Adrenal gland (tissue), 19 donors: ENCODE data around the gene SYNGAP1. TPM values are rescaled to one million over a fixed set of nuclear protein-coding genes. Genes with fewer than 3 reads are reported as not detected.
"Not testable (repeated sequence)": the region's sequence is repeated elsewhere in the genome, so short reads cannot be mapped to it uniquely, and the experiment has no call there.

ENCODE experiments used
- DNase-seq, 7 donors: peaks; one replicate each; pipeline ENCODE4 v3.0.0-alpha.2; 2019 to 2020
- H3K27ac ChIP-seq, 5 donors: fragments of 200-600 bp; sonication (generic) in 4 of 5; 1 replicate in 3 of 5; 2 replicates in 2 of 5; pipeline versions ENCODE4 v1.5.1 to v1.8.0; 2016 to 2020; ENCODE audit warnings: mild to moderate bottlenecking in 1 of 5
- H3K27me3 ChIP-seq: fragments of 200-600 bp; 2 replicates; pipeline ENCODE4 v1.8.0; 2021
- H3K36me3 ChIP-seq, 2 donors: fragments of 200-600 bp; replicated peaks in 1 of 2; 1 replicate in 1 of 2; 2 replicates in 1 of 2; pipeline versions ENCODE4 v1.5.1 to v1.8.0; 2018 to 2022
- H3K4me1 ChIP-seq, 2 donors: fragments of 200-600 bp; replicated peaks in 1 of 2; 1 replicate in 1 of 2; 2 replicates in 1 of 2; pipeline versions ENCODE4 v1.5.1 to v1.8.0; 2018 to 2021
- H3K4me3 ChIP-seq, 4 donors: fragments of 200-600 bp; sonication (generic) in 3 of 4; one replicate each; pipeline ENCODE4 v1.5.1; 2016 to 2018
- H3K9me3 ChIP-seq, 3 donors: fragments of 200-600 bp; sonication (generic) in 1 of 3; replicated peaks in 1 of 3; 1 replicate in 2 of 3; 2 replicates in 1 of 3; pipeline versions ENCODE4 v1.5.1 to v1.8.0; 2016 to 2021
- POLR2A ChIP-seq, 2 donors: fragments of 450-650 bp; IDR thresholded peaks; one replicate each; pipeline ENCODE4 v1.6.1; 2017; ENCODE audit warnings: antibody characterized with exemption in 2 of 2, mild to moderate bottlenecking in 2 of 2, moderate library complexity in 1 of 2
- WGBS, 4 donors: extraction: QIAGEN DNeasy Blood & Tissue Kit in 2 of 4; methylation state at CpG; one replicate each; pipeline versions ENCODE4 v1.1.5 to v1.1.7; 2013 to 2017; 5-methylcytosine and 5-hydroxymethylcytosine counted together
- intact Hi-C, 2 donors: fragments of 100-400 bp; cut with DNase I; formaldehyde crosslinking; loops; one replicate each; pipeline versions ENCODE4 v1.14.1 to v1.15.0; 2022 to 2023
- long read RNA-seq, 10 donors: library from polyadenylated mRNA in 3 of 10; unstranded in 2 of 10; stranded (forward) in 1 of 10; transcript quantifications; one replicate each; pipeline ENCODE4 v2.0.0 and lab custom pipeline, GENCODE V29; 2021 to 2026
- polyA plus RNA-seq, 3 donors: library from polyadenylated mRNA; stranded (reverse); fragments of 200-250 nt in 2 of 3; fragments of 350-450 nt in 1 of 3; fragmentation: Illumina TruSeq in 1 of 3; extraction: RNeasy Lipid Tissue Mini Kit (QIAGEN cat#74804) in 1 of 3; gene quantifications; one replicate each; pipeline ENCODE4 v1.2.3, GENCODE V29; 2013 to 2014
- total RNA-seq, 9 donors: library from RNA; depleted of rRNA in 4 of 9; stranded (reverse); fragments of >200 nt in 4 of 9; fragments of 120-200 nt in 1 of 9; fragmentation: NEBNext Ultra II Directional in 1 of 9; extraction: Animal tissue kit (Norgen Biotek cat#: 25700) in 1 of 9; gene quantifications; one replicate each; pipeline versions ENCODE4 v1.1.0 to v1.2.4, GENCODE V29; 2013 to 2023
- TF ChIP-seq, protein P1 (sequence below), 6 experiments: fragments of 450-650 bp in 4 of 6; fragments of 200-600 bp in 2 of 6; sonication (generic) in 1 of 6; IDR thresholded peaks; 1 replicate in 5 of 6; 2 replicates in 1 of 6; pipeline versions ENCODE4 v1.5.1 to v1.8.0; 2016 to 2021; ENCODE audit warnings: antibody characterized with exemption in 6 of 6, mild to moderate bottlenecking in 2 of 6, moderate library complexity in 1 of 6
- donor health status: healthy with polysubstance abuse.
- donor health status: Bipolar disorder and iron deficiency.
- donor health status: DM: yes; HTN: yes; CAD: no.
- donor health status: DM: no; HTN: no; CAD: no.
- donor health status: DM: no; HTN: no; CAD: no.
- donor health status: DM: yes; HTN: yes; CAD: no.

SYNGAP1 gene
- total RNA-seq (10 to 100 TPM in 4 of 9 donors, 1 to 10 TPM in 5; 2.6 to 23.9 (median 9.2) TPM), polyA plus RNA-seq (10 to 100 TPM in 1 of 3 donors, 1 to 10 TPM in 2; 5.0 to 73.5 (median 8.3) TPM)
- long read RNA-seq, donor 1 = 0 reads
- long read RNA-seq, donor 2 = 0 reads
- long read RNA-seq, donor 3 = 0 reads
- long read RNA-seq, donor 4 = 0 reads
- long read RNA-seq, donor 5, partial matches to known transcripts = 0 of 3 reads
- long read RNA-seq, donor 5, other reads (novel, unspliced or antisense) = 3 of 3 reads
- long read RNA-seq, donor 6 = 0 reads
- long read RNA-seq, donor 7 = 0 reads
- long read RNA-seq, donor 8 = 0 reads
- long read RNA-seq, donor 9 = 0 reads
- long read RNA-seq, donor 10 = 0 reads

DNA sequence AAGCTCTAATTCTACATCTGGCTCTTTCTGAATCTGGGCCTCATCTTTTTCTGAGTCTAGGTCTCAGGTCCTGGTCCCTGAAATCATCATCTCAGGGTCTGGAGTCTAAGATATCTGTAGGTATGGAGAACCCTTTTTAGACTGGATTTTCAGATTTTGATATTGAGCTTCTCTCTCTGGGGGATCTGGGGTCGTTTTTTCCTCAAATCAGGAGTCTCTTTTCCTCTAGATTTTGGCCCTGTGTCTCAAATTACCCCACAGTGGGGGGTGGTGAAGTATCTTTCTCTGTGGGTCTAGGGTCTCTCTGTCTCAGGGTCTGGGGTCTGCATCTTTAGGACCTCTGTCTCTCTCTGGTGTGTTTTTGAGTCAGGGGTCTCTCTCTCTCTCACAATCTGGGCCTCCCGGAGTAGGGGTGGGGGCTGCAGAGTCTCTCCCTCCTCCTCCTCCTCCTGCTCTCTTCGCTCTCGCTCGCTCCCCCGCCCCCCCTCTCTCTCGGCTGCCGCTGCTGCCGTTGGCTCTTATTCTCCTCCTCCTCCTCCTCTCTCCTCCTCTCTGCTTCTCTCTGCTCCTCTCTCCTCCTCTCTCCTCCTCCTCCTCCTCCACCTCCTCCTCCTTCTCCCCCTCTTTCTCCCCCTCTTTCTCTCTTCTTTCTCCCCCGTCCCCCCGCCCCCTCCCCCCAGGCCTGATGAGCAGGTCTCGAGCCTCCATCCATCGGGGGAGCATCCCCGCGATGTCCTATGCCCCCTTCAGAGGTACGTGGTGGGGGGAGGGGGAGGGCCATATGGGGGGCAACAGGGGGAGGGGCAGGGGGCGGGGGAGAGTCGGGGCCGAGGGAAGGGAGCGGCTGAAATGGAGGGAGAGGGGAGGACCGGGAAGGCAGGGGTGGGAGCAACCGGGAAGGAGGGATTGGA lies at the start of gene SYNGAP1:
Gene SYNGAP1 (plus strand): TSS at position 486 of the 911 bp plus-strand sequence. CDS start 200 bp downstream, at position 686.
- WGBS, 4 donors = 2 to 5% (median 4%) methylated on average over 19 to 22 of the region's 22 CpGs
- Histone ChIP-seq H3K9me3 (no peaks in the 10 kb centered on the region), H3K36me3 (peaks cover 0 to 16% of the 10 kb centered on the region in 2 donors), H3K4me3 (peak within 1 kb of the TSS in 1 of 4 donors; percentile 56), H3K27ac (peak within 1 kb of the TSS in 3 of 5 donors; percentile 89 to 95 (median 93)), H3K4me1 (peaks cover 29 to 48% of the 10 kb centered on the region in 2 donors), H3K27me3 (no peaks in the 10 kb centered on the region)
- peak; percentile 66 to 86 (median 74) for DNase-seq
- no peak for TF ChIP-seq POLR2A (IDR thresholded peaks at IDR 0.05)
- TF ChIP-seq, protein P1, sequence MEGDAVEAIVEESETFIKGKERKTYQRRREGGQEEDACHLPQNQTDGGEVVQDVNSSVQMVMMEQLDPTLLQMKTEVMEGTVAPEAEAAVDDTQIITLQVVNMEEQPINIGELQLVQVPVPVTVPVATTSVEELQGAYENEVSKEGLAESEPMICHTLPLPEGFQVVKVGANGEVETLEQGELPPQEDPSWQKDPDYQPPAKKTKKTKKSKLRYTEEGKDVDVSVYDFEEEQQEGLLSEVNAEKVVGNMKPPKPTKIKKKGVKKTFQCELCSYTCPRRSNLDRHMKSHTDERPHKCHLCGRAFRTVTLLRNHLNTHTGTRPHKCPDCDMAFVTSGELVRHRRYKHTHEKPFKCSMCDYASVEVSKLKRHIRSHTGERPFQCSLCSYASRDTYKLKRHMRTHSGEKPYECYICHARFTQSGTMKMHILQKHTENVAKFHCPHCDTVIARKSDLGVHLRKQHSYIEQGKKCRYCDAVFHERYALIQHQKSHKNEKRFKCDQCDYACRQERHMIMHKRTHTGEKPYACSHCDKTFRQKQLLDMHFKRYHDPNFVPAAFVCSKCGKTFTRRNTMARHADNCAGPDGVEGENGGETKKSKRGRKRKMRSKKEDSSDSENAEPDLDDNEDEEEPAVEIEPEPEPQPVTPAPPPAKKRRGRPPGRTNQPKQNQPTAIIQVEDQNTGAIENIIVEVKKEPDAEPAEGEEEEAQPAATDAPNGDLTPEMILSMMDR (IDR thresholded peaks at IDR 0.05) = no peak
- intact Hi-C loops = loop anchor here (10.0 kb wide), 2 partner anchors 155 to 1685 kb away; partner anchors contain the start of gene CLIC1 (in 1 of the 2)

DNA sequence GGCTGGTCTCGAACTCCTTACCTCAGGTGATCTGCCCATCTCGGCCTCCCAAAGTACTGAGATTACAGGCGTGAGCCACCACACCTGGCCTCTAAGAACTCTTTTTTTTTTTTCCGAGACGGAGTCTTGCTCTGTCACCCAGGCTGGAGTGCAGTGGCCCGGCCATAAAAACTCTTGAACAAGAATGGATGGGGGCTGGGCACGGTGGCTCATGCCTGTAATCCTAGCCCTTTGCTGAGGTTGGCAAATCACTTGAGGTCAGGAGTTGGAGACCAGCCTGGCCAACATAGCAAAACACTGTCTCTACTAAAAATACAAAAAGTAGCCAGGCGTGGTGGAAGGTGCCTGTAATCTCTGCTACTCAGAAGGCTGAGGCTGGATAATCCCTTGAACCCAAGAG lies 48.0 kb upstream of the SYNGAP1 start:
- peaks cover 20 to 25% of the 10 kb centered on the region in 2 donors for H3K4me1 ChIP-seq
- DNase-seq, H3K9me3 ChIP-seq, H3K4me3 ChIP-seq, intact Hi-C loops, H3K27me3 ChIP-seq, H3K27ac ChIP-seq, H3K36me3 ChIP-seq: not testable (repeated sequence)
- 83 to 95% (median 92%) methylated on average over 8 of the region's 8 CpGs for WGBS, 4 donors

DNA sequence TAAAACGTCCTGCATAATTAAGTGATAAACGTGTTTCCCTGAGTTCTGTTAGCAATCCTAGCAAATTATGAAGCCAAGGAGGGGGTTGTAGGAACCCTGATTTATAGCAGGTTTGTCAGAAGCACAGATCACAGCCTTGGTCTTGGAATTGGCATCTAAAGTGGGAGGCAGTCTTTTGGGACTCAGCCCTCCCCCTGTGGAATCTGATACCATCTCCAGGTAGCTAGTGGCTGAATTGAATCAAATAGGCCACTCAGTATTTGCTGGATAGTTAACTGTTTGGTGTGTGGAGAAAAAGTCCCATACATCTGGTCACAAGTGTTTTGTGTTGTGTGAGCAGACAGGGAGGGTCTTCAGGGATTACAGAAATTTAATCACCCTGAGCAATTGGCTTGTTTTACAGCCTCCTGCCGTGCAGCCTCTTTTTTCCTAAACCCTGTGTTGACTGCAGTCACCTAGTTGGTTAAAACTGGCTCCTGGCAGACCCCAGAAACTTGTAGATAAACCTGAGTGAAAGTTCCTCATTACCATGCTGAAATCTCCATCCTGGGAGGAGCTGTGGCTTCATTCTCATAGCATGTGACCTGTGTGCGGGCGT lies 47.2 kb upstream of the SYNGAP1 start:
- intact Hi-C loops = no loop called here
- Histone ChIP-seq H3K36me3 (no peaks in the 10 kb centered on the region), H3K9me3 (no peaks in the 10 kb centered on the region), H3K4me1 (peaks cover 20 to 25% of the 10 kb centered on the region in 2 donors), H3K27me3 (no peaks in the 10 kb centered on the region), H3K27ac (no peak overlapping the region), H3K4me3 (no peak overlapping the region)
- TF ChIP-seq POLR2A (IDR thresholded peaks at IDR 0.05) = no peak
- TF ChIP-seq, protein P1 (IDR thresholded peaks at IDR 0.05) = no peak
- WGBS, 4 donors = 51 to 69% (median 54%) methylated on average over 5 of the region's 5 CpGs
- DNase-seq = no peak

DNA sequence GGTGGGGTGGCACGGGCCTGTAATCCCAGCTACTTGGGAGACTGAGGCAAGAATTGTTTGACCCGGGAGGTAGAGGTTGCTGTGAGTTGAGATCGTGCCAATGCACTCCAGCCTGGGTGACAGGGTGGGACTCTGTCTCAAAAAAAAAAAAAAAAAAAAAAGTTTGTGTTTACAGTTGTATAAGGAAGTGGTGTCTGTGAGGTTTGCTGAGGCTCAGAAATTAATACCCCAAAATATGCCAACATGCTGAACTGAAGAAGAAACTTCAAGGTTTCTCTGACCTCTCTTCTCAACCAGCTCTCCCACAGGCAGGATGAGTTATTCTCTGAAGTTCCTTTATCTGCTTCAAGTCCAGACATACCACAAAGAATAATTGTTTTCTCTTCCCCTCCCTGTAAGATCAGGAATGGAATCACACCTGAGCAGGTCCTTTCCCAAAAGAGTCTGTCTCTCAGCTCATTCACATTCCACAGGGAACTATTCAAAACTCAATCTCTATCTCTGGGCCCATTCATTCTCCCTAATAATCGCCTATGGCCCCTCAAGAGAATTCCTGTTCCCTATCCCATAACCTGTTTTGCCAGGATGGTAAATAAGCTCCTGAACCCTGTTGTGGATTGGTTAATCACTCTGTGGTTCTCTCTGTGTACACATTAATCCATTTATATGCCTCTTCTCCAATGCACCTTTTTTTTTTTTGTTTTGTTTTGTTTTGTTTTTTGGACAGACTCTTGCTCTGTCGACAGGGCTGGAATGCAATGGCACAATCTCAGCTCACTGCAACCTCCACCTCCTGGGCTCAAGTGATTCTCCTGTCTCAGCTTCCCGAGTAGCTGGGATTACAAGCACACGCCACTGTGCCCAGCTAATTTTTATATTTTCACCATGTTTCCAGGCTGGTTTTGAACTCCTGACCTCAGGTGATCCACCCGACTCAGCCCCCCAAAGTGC lies 45.6 kb upstream of the SYNGAP1 start:
- Histone ChIP-seq H3K4me1 (peaks cover 20 to 25% of the 10 kb centered on the region in 2 donors), H3K36me3 (no peaks in the 10 kb centered on the region), H3K27ac (peak overlapping the region in 4 of 5 donors; percentile 36 to 91 (median 69)), H3K4me3 (no peak overlapping the region), H3K9me3 (no peaks in the 10 kb centered on the region), H3K27me3 (no peaks in the 10 kb centered on the region)
- TF ChIP-seq POLR2A (IDR thresholded peaks at IDR 0.05) = no peak
- TF ChIP-seq, protein P1 (IDR thresholded peaks at IDR 0.05) = no peak
- WGBS, 4 donors = 58 to 66% (median 60%) methylated on average over 8 of the region's 8 CpGs
- intact Hi-C loops = no loop called here
- DNase-seq = peak in 1 of 7 donors; percentile 23
